C4-2B (cell line): ENCODE measurements around the gene LRBA.

Source experiments
- ZFX ChIP-seq: fragments of 450-650 bp; IDR thresholded peaks from 2 replicates; pipeline ENCODE4 v1.6.1; 2017
- TF ChIP-seq, protein P1 (sequence below): fragments of 450-650 bp; conservative IDR thresholded peaks from 2 replicates; pipeline ENCODE4 v1.5.1; 2017; ENCODE audit warnings: mild to moderate bottlenecking

GRCh38 chr4:150591904-150592303 lies 423.2 kb downstream of the LRBA start:
- TF ChIP-seq, protein P1, sequence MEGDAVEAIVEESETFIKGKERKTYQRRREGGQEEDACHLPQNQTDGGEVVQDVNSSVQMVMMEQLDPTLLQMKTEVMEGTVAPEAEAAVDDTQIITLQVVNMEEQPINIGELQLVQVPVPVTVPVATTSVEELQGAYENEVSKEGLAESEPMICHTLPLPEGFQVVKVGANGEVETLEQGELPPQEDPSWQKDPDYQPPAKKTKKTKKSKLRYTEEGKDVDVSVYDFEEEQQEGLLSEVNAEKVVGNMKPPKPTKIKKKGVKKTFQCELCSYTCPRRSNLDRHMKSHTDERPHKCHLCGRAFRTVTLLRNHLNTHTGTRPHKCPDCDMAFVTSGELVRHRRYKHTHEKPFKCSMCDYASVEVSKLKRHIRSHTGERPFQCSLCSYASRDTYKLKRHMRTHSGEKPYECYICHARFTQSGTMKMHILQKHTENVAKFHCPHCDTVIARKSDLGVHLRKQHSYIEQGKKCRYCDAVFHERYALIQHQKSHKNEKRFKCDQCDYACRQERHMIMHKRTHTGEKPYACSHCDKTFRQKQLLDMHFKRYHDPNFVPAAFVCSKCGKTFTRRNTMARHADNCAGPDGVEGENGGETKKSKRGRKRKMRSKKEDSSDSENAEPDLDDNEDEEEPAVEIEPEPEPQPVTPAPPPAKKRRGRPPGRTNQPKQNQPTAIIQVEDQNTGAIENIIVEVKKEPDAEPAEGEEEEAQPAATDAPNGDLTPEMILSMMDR = no peak
- TF ChIP-seq ZFX = no peak
